HepG2 (cell line): ENCODE data around the gene ITGB2. TPM values are rescaled to one million over a fixed set of nuclear protein-coding genes. Genes with fewer than 3 reads are reported as not detected.

Experiments used
- ATAC-seq: fragments of 200-7000 bp; cut with Tn5 transposase; 3 replicates; pipeline ENCODE4 v1.9.1; 2020; ENCODE audit warnings: mild to moderate bottlenecking, moderate library complexity
- BruUV-seq: library from RNA; stranded (reverse); fragments of 400-500 nt; replicated peaks from 2 replicates; lab custom pipeline; 2021; lab: Mats Ljungman, UMichigan
- CTCF ChIA-PET: fragments of 300-600 bp; formaldehyde crosslinking; extraction: SDS; loops from one replicate; lab custom pipeline; 2021; ENCODE audit warnings: low total read pairs, inconsistent platforms, low intra/inter-chr PET ratio; lab: Yijun Ruan, JAX
- POLR2A ChIA-PET: fragments of 350-600 bp; sonication (Branson Sonifier 250); formaldehyde crosslinking; loops from one replicate; lab custom pipeline; 2020; ENCODE audit warnings: antibody characterized with exemption, inconsistent platforms; lab: Yijun Ruan, JAX
- DNase-seq: peaks from one replicate; pipeline ENCODE4 v3.0.0-alpha.2; 2015; ENCODE audit warnings: low spot score
- FAIRE-seq: peaks from 3 replicates; lab custom pipeline; 2011; peaks lifted over from hg19 to GRCh38; lab: Jason Lieb, UNC
- H2AFZ ChIP-seq: one replicate; pipeline ENCODE4 v1.6.1; 2011; ENCODE audit warnings: low read length, inconsistent platforms
- H3K27ac ChIP-seq: fragments of 300-600 bp; 3 replicates; pipeline ENCODE4 v1.8.0; 2011; ENCODE audit warnings: mixed run types, mild to moderate bottlenecking, mixed read lengths, low read length, inconsistent platforms; ENCODE audit not compliant: insufficient read depth; ENCODE audit errors: extremely low read length
- H3K27me3 ChIP-seq, 2 experiments: fragments of 200-600 bp in 1 of 2; 2 replicates in 1 of 2; 3 replicates in 1 of 2; pipeline versions ENCODE4 v1.6.0 to v1.8.0; 2011; ENCODE audit warnings: low read length in 2 of 2, mild to moderate bottlenecking in 2 of 2, moderate library complexity in 2 of 2, inconsistent platforms in 1 of 2; ENCODE audit not compliant: insufficient read depth in 2 of 2, control insufficient read depth in 1 of 2
- H3K36me3 ChIP-seq, 2 experiments: fragments of 200-600 bp in 1 of 2; replicated peaks in 1 of 2; 2 replicates in 1 of 2; 3 replicates in 1 of 2; pipeline versions ENCODE4 v1.5.1 to v1.8.0; 2011; ENCODE audit warnings: low read length in 2 of 2, inconsistent platforms in 1 of 2; ENCODE audit not compliant: insufficient read depth in 2 of 2, control insufficient read depth in 1 of 2
- H3K4me1 ChIP-seq: 2 replicates; pipeline ENCODE4 v1.5.1; 2012; ENCODE audit warnings: low read length, inconsistent platforms; ENCODE audit not compliant: insufficient read depth
- H3K4me2 ChIP-seq: 2 replicates; pipeline ENCODE4 v1.6.0; 2011; ENCODE audit warnings: low read depth, low read length, inconsistent platforms
- H3K4me3 ChIP-seq, 3 experiments: fragments of 200-600 bp in 1 of 3; sonication (generic), shearing (Covaris generic) in 1 of 3; replicated peaks in 1 of 3; 2 replicates each; pipeline ENCODE4 v1.5.1; 2011 to 2016; ENCODE audit warnings: low read length in 3 of 3, inconsistent platforms in 2 of 3, low read depth in 2 of 3, mild to moderate bottlenecking in 2 of 3, control low read depth in 1 of 3, mixed read lengths in 1 of 3; ENCODE audit not compliant: insufficient read depth in 1 of 3
- H3K79me2 ChIP-seq: one replicate; pipeline ENCODE4 v1.6.1; 2011; ENCODE audit warnings: low read length, inconsistent platforms; ENCODE audit not compliant: insufficient read depth
- H3K9ac ChIP-seq: 2 replicates; pipeline ENCODE4 v1.6.0; 2011; ENCODE audit warnings: mild to moderate bottlenecking, low read depth, low read length, inconsistent platforms; ENCODE audit not compliant: insufficient read depth
- H3K9me3 ChIP-seq: 2 replicates; pipeline ENCODE4 v1.5.1; 2012; ENCODE audit warnings: mild to moderate bottlenecking, low read length
- H4K20me1 ChIP-seq: 2 replicates; pipeline ENCODE4 v1.6.0; 2011; ENCODE audit warnings: inconsistent platforms, mild to moderate bottlenecking, low read length, moderate library complexity; ENCODE audit not compliant: insufficient read depth
- ARNTL ChIP-seq: sonication (generic); formaldehyde crosslinking; IDR thresholded peaks from 2 replicates; pipeline ENCODE4 v1.4.0; 2020; ENCODE audit warnings: mild to moderate bottlenecking, missing genetic modification reagents
- EEA1 ChIP-seq: sonication (generic); formaldehyde crosslinking; IDR thresholded peaks from 2 replicates; pipeline ENCODE4 v1.5.1; 2020; ENCODE audit warnings: mild to moderate bottlenecking, missing genetic modification reagents, borderline replicate concordance
- FOXJ3 ChIP-seq: sonication (generic); formaldehyde crosslinking; IDR thresholded peaks from 2 replicates; pipeline ENCODE4 v1.4.0; 2020; ENCODE audit warnings: missing genetic modification reagents, mild to moderate bottlenecking, borderline replicate concordance
- HDAC2 ChIP-seq: sonication (generic); formaldehyde crosslinking; IDR thresholded peaks from 2 replicates; pipeline ENCODE4 v1.4.0; 2020; ENCODE audit warnings: missing genetic modification reagents
- KDM4B ChIP-seq: sonication (generic); formaldehyde crosslinking; IDR thresholded peaks from 2 replicates; pipeline ENCODE4 v1.4.0; 2020; ENCODE audit warnings: missing genetic modification reagents
- NFKBIZ ChIP-seq: IDR thresholded peaks from 2 replicates; pipeline ENCODE4 v1.6.1; 2018; ENCODE audit warnings: missing genetic modification reagents, missing compliant biosample characterization
- POLR2A ChIP-seq, 2 experiments: IDR thresholded peaks; 2 replicates each; pipeline ENCODE4 v1.6.1; 2011; ENCODE audit warnings: low read depth in 2 of 2, low read length in 2 of 2, mild to moderate bottlenecking in 1 of 2, moderate library complexity in 1 of 2; ENCODE audit not compliant: insufficient read depth in 1 of 2
- TBX3 ChIP-seq: fragments of 450-650 bp; IDR thresholded peaks from 2 replicates; pipeline ENCODE4 v1.6.1; 2017; ENCODE audit warnings: antibody characterized with exemption, mild to moderate bottlenecking, inconsistent platforms, borderline replicate concordance
- ZC3H13 ChIP-seq: sonication (generic); formaldehyde crosslinking; IDR thresholded peaks from 2 replicates; pipeline ENCODE4 v1.8.1; 2023; ENCODE audit warnings: mild to moderate bottlenecking, missing genetic modification reagents, moderate library complexity
- ZNF317 ChIP-seq: sonication (generic); formaldehyde crosslinking; IDR thresholded peaks from 2 replicates; pipeline ENCODE4 v1.5.0; 2020; ENCODE audit warnings: mild to moderate bottlenecking, missing genetic modification reagents
- ZNF44 ChIP-seq: sonication (generic); formaldehyde crosslinking; IDR thresholded peaks from 2 replicates; pipeline ENCODE4 v1.5.1; 2020; ENCODE audit warnings: mild to moderate bottlenecking, missing genetic modification reagents
- ZNF549 ChIP-seq: sonication (generic); formaldehyde crosslinking; IDR thresholded peaks from 2 replicates; pipeline ENCODE4 v1.5.0; 2020; ENCODE audit warnings: missing genetic modification reagents
- ZNF598 ChIP-seq: sonication (generic); formaldehyde crosslinking; IDR thresholded peaks from 2 replicates; pipeline ENCODE4 v1.5.1; 2020; ENCODE audit warnings: mild to moderate bottlenecking, missing genetic modification reagents, borderline replicate concordance
- ZNF672 ChIP-seq: sonication (generic); formaldehyde crosslinking; IDR thresholded peaks from 2 replicates; pipeline ENCODE4 v1.8.1; 2022; ENCODE audit warnings: missing genetic modification reagents
- ZNF713 ChIP-seq: sonication (generic); formaldehyde crosslinking; IDR thresholded peaks from 2 replicates; pipeline ENCODE4 v1.4.0; 2020; ENCODE audit warnings: mild to moderate bottlenecking, missing genetic modification reagents
- WGBS: methylation state at CpG from one replicate; pipeline ENCODE4 v1.1.6; 2017; ENCODE audit warnings: low lambda C conversion rate; 5-methylcytosine and 5-hydroxymethylcytosine counted together
- in situ Hi-C: cut with HindIII; loops from 2 replicates; pipeline ENCODE4 v1.10.0; 2017; ENCODE audit warnings: low pct_unique_long_range_greater_than_20kb; ENCODE audit not compliant: extremely low pct_ligation_motif_present
- intact Hi-C: fragments of 100-400 bp; cut with micrococcal nuclease; formaldehyde crosslinking; loops from one replicate; pipeline ENCODE4 v1.10.0; 2022; ENCODE audit not compliant: unreplicated experiment
- polyA plus RNA-seq, 8 experiments: library from polyadenylated mRNA; depleted of rRNA in 3 of 8; stranded (reverse) in 7 of 8; unstranded in 1 of 8; fragments of >200 nt; fragmentation: Illumina TruSeq in 4 of 8; extraction: Trizol in 4 of 8; gene quantifications; 2 replicates each; pipeline versions ENCODE4 v1.2.1 to v1.2.3, GENCODE V29; 2011 to 2016; ENCODE audit warnings: low read depth in 4 of 8, missing spikeins in 1 of 8, mixed read lengths in 1 of 8; ENCODE audit not compliant: insufficient read depth in 1 of 8
- total RNA-seq, 5 experiments: library from RNA; depleted of rRNA; stranded (reverse); fragments of >200 nt; fragmentation: Illumina TruSeq; extraction: Trizol; gene quantifications; 2 replicates each; pipeline ENCODE4 v1.2.3, GENCODE V29; 2016; ENCODE audit warnings: low read depth in 1 of 5
- TF ChIP-seq, protein P1 (sequence below): sonication (generic); formaldehyde crosslinking; IDR thresholded peaks from 2 replicates; pipeline ENCODE4 v1.4.0; 2020; ENCODE audit warnings: mild to moderate bottlenecking, missing genetic modification reagents
- TF ChIP-seq, protein P2 (sequence below): sonication (generic); formaldehyde crosslinking; IDR thresholded peaks from 2 replicates; pipeline ENCODE4 v1.8.1; 2023; ENCODE audit warnings: missing genetic modification reagents, mild to moderate bottlenecking, borderline replicate concordance
- TF ChIP-seq, protein P3 (sequence below): sonication (generic); formaldehyde crosslinking; IDR thresholded peaks from 2 replicates; pipeline ENCODE4 v1.4.0; 2020; ENCODE audit warnings: missing genetic modification reagents, mild to moderate bottlenecking, borderline replicate concordance

Gene ITGB2
- total and polyA plus RNA-seq, 2 of the 13 experiments (the other 11 are each of a cell fraction or from before 2014, with no cell fraction given), result 4.2 to 18.0 TPM

DNA sequence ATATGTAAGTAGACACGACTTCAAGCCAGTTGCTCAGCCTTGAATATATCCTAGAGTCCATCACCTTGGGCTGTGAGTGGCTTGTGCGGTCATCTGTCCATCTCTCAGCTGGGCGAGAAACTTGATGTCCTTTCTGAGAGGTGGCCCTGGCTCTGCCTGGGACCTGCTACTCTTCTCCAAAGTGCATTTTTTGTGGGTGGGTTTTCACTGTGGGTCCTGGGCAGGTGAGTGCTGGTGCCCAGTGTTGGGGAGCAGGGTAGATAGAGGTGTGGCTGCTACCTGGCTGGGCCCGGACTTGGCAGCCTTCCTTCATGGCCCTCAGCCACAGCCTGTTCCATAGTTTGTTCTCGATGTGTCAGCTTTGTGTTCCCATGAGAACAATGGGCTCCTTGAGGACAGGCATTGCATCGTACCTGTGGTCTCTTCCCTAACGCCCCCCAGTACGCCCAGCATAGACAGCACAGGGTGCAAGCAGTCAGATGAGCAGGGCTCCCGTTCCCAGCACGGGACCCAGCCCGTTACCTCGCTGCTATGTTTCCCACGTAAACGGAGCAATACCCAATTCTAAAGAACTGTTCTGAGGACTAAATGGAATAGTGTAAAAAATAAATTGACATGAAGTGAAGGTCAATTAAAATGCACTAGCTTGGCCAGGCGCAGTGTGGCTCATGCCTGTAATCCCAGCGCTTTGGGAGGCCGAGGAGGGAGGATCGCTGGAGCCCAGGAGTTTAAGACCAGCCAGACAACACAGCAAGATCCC is 18.3 kb upstream of the ITGB2 start:
- BruUV-seq, result TSS peak; percentile 88
- intact Hi-C loops, result no loop called here
- 50% methylated on average over 18 of the region's 18 CpGs for WGBS
- H3K27ac ChIP-seq, result peak overlapping the region; percentile 70
- no peaks in the 10 kb centered on the region; a peak in 1 of 5 replicates for H3K27me3 ChIP-seq
- ChIA-PET CTCF (no interaction called here), POLR2A (interaction anchor here (1.0 to 2.6 kb wide), 3 partner anchors 9 to 199 kb away, joined by 3 to 17 read pairs (median 7); no protein-coding TSS in a partner anchor)
- peaks cover 7% of the 10 kb centered on the region for H4K20me1 ChIP-seq
- H3K4me3 ChIP-seq, result peak overlapping the region; percentile 78 to 95 (median 81)
- H3K79me2 ChIP-seq, result peaks cover 45% of the 10 kb centered on the region
- DNase-seq, result peak; percentile 40
- peak overlapping the region; percentile 89 for H3K4me2 ChIP-seq
- no peak for FAIRE-seq
- no peak for ATAC-seq
- peak overlapping the region; percentile 88 for H3K9ac ChIP-seq
- peaks cover 2 to 15% of the 10 kb centered on the region in 2 experiments; a peak in 4 of 5 replicates for H3K36me3 ChIP-seq
- in situ Hi-C loops, result no loop called here
- no peaks in the 10 kb centered on the region for H3K9me3 ChIP-seq
- peak overlapping the region; percentile 37 for H2AFZ ChIP-seq
- H3K4me1 ChIP-seq, result peaks cover 68% of the 10 kb centered on the region
- TF ChIP-seq FOXJ3 (CRISPR knock-in tag), result no peak
- TF ChIP-seq, protein P1, sequence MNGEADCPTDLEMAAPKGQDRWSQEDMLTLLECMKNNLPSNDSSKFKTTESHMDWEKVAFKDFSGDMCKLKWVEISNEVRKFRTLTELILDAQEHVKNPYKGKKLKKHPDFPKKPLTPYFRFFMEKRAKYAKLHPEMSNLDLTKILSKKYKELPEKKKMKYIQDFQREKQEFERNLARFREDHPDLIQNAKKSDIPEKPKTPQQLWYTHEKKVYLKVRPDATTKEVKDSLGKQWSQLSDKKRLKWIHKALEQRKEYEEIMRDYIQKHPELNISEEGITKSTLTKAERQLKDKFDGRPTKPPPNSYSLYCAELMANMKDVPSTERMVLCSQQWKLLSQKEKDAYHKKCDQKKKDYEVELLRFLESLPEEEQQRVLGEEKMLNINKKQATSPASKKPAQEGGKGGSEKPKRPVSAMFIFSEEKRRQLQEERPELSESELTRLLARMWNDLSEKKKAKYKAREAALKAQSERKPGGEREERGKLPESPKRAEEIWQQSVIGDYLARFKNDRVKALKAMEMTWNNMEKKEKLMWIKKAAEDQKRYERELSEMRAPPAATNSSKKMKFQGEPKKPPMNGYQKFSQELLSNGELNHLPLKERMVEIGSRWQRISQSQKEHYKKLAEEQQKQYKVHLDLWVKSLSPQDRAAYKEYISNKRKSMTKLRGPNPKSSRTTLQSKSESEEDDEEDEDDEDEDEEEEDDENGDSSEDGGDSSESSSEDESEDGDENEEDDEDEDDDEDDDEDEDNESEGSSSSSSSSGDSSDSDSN (CRISPR knock-in tag), result no peak
- TF ChIP-seq POLR2A (IDR thresholded peaks at IDR 0.05; ENCODE audit: insufficient read depth in 1 of 2, low read depth in 2 of 2, low read length in 2 of 2), result 0 out of 4 replicates have a peak, but pooled peaks of 1 of the 2 experiments have one; percentile 14
- TF ChIP-seq ZNF713 (CRISPR knock-in tag), result 0 out of 2 replicates have a peak, but pooled peaks have one; percentile 18
- 0 out of 2 replicates have a peak, but pooled peaks have one; percentile 1 for TF ChIP-seq HDAC2 (CRISPR knock-in tag)
- TF ChIP-seq ZNF44 (CRISPR knock-in tag), result 0 out of 2 replicates have a peak, but pooled peaks have one; percentile 11
- TF ChIP-seq, protein P2, sequence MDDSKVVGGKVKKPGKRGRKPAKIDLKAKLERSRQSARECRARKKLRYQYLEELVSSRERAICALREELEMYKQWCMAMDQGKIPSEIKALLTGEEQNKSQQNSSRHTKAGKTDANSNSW (CRISPR knock-in tag), result 0 out of 2 replicates have a peak, but pooled peaks have one; percentile 1
- TF ChIP-seq TBX3, result no peak
- TF ChIP-seq ZNF317 (CRISPR knock-in tag), result peak; percentile 58; the same call in 1 of the 2 replicates
- TF ChIP-seq ZC3H13 (CRISPR knock-in tag), result peak; percentile 9; the same call in 1 of the 2 replicates
- no peak for TF ChIP-seq KDM4B
- TF ChIP-seq ZNF672 (CRISPR knock-in tag), result peak; percentile 9; the same call in 1 of the 2 replicates
- 0 out of 2 replicates have a peak, but pooled peaks have one; percentile 40 for TF ChIP-seq EEA1 (CRISPR knock-in tag)
- TF ChIP-seq ZNF598 (CRISPR knock-in tag), result peak; percentile 70; the same call in 1 of the 2 replicates
- no peak for TF ChIP-seq NFKBIZ (CRISPR knock-in tag)
- no peak for TF ChIP-seq ARNTL
- TF ChIP-seq ZNF549 (CRISPR knock-in tag), result 0 out of 2 replicates have a peak, but pooled peaks have one; percentile 30
- TF ChIP-seq, protein P3, sequence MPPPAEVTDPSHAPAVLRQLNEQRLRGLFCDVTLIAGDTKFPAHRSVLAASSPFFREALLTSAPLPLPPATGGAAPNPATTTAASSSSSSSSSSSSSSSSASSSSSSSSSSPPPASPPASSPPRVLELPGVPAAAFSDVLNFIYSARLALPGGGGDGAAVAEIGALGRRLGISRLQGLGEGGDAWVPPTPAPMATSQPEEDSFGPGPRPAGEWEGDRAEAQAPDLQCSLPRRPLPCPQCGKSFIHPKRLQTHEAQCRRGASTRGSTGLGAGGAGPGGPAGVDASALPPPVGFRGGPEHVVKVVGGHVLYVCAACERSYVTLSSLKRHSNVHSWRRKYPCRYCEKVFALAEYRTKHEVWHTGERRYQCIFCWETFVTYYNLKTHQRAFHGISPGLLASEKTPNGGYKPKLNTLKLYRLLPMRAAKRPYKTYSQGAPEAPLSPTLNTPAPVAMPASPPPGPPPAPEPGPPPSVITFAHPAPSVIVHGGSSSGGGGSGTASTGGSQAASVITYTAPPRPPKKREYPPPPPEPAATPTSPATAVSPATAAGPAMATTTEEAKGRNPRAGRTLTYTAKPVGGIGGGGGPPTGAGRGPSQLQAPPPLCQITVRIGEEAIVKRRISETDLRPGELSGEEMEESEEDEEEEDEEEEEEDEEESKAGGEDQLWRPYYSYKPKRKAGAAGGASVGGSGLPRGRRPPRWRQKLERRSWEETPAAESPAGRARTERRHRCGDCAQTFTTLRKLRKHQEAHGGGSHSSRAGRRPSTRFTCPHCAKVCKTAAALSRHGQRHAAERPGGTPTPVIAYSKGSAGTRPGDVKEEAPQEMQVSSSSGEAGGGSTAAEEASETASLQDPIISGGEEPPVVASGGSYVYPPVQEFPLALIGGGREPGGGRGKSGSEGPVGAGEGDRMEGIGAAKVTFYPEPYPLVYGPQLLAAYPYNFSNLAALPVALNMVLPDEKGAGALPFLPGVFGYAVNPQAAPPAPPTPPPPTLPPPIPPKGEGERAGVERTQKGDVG (CRISPR knock-in tag), result no peak
